Uterus (tissue), 4 donors: ENCODE data around the gene ZSCAN1. TPM values are rescaled to one million over a fixed set of nuclear protein-coding genes. Genes with fewer than 3 reads are reported as not detected.

Source experiments
- DNase-seq, 2 donors: peaks; one replicate each; pipeline ENCODE4 v3.0.0-alpha.2; 2019 to 2020
- H3K27ac ChIP-seq, 2 donors: fragments of 200-600 bp; sonication (generic); 1 replicate in 1 of 2; 2 replicates in 1 of 2; pipeline ENCODE4 v1.5.1; 2016 to 2018
- H3K27me3 ChIP-seq, 2 donors: fragments of 200-600 bp; sonication (generic); one replicate each; pipeline ENCODE4 v1.5.1; 2018 to 2019; ENCODE audit warnings: control low read depth in 1 of 2
- H3K36me3 ChIP-seq, 2 donors: fragments of 200-600 bp; sonication (generic); one replicate each; pipeline ENCODE4 v1.5.1; 2019; ENCODE audit warnings: control low read depth in 1 of 2
- H3K4me1 ChIP-seq, 2 donors: fragments of 200-600 bp; sonication (generic); one replicate each; pipeline ENCODE4 v1.5.1; 2018 to 2019; ENCODE audit warnings: control low read depth in 1 of 2
- H3K4me3 ChIP-seq, 2 donors: fragments of 200-600 bp; sonication (generic); 1 replicate in 1 of 2; 2 replicates in 1 of 2; pipeline ENCODE4 v1.5.1; 2018 to 2019; ENCODE audit warnings: mild to moderate bottlenecking in 1 of 2
- H3K9me3 ChIP-seq, 2 donors: fragments of 200-600 bp; sonication (generic); one replicate each; pipeline ENCODE4 v1.5.1; 2019; ENCODE audit warnings: control low read depth in 1 of 2
- POLR2A ChIP-seq, 2 donors: fragments of 450-650 bp; IDR thresholded peaks; one replicate each; pipeline ENCODE4 v1.6.1; 2016; ENCODE audit warnings: antibody characterized with exemption in 2 of 2, mild to moderate bottlenecking in 1 of 2, moderate library complexity in 1 of 2
- intact Hi-C: fragments of 100-400 bp; cut with DNase I; formaldehyde crosslinking; loops from one replicate; pipeline ENCODE4 v1.15.1; 2023; ENCODE audit warnings: low total_unique reads
- total RNA-seq, 4 donors: library from RNA; depleted of rRNA in 3 of 4; stranded (reverse); fragments of >200 nt in 3 of 4; gene quantifications; one replicate each; pipeline versions ENCODE4 v1.1.0 to v1.2.4, GENCODE V29; 2014 to 2023
- TF ChIP-seq, protein P1 (sequence below), 4 experiments: fragments of 200-600 bp in 2 of 4; fragments of 450-650 bp in 2 of 4; sonication (generic) in 2 of 4; IDR thresholded peaks; one replicate each; pipeline ENCODE4 v1.5.1; 2016 to 2019; ENCODE audit warnings: antibody characterized with exemption in 4 of 4, mild to moderate bottlenecking in 2 of 4, moderate library complexity in 1 of 4
- donor health status: DM: yes; HTN: yes; CAD: no.

ZSCAN1 gene
- total RNA-seq, 4 donors from 2014 or later, result not detected

DNA sequence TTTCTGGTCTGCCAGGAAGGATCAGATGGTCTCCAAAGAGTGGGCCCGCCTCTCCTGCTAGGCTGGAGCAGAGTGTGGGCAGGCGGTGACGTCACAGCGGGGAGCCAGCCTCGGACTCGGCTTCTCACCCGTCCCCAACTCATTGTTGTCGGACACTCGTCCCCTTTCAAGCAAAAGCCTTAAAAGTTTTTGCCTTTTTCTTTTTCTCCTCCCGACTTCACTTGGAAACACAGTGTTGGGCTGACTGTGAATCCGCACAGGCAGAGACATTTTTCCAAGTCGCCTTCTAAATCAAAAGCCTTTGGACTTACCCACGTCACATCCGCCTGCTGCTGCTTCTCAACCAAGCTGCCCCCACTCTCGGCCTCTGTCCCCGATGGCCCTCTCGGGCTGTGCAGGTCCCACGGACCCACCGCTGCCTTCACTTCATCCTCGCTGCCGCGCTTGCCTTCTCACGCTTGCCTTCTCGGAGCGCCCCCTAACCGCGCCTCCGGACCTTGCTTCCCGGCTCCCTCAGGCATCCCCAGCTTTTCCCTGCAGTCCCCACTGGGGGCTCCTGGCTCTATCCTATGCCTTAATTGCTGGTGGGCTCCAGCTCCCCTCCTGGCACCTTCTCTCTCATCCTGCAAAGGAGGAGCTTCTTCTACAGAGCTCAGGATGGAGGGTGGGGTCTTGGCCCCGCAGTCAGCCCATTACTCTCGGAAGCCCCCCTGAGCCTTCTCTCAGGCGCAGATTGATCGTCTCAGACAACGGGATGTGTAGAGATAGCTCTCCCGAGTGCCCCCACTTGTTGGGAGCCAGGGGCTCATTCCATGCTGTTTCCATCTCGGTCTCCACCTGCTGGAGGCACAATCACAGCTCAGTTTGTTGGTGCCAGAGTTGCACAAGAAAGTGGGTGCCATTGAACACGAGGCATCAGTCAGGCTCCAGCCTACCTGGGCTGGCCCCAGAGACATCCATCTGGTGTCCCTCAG lies 21.4 kb downstream of the ZSCAN1 start:
- Histone ChIP-seq H3K4me1 (no peaks in the 10 kb centered on the region), H3K27ac (peak overlapping the region; percentile 36 to 59), H3K27me3 (no peaks in the 10 kb centered on the region), H3K4me3 (peak overlapping the region; percentile 26 to 35), H3K36me3 (no peaks in the 10 kb centered on the region), H3K9me3 (no peaks in the 10 kb centered on the region)
- intact Hi-C loops, result no loop called here
- TF ChIP-seq POLR2A (IDR thresholded peaks at IDR 0.05), result no peak
- TF ChIP-seq, protein P1, sequence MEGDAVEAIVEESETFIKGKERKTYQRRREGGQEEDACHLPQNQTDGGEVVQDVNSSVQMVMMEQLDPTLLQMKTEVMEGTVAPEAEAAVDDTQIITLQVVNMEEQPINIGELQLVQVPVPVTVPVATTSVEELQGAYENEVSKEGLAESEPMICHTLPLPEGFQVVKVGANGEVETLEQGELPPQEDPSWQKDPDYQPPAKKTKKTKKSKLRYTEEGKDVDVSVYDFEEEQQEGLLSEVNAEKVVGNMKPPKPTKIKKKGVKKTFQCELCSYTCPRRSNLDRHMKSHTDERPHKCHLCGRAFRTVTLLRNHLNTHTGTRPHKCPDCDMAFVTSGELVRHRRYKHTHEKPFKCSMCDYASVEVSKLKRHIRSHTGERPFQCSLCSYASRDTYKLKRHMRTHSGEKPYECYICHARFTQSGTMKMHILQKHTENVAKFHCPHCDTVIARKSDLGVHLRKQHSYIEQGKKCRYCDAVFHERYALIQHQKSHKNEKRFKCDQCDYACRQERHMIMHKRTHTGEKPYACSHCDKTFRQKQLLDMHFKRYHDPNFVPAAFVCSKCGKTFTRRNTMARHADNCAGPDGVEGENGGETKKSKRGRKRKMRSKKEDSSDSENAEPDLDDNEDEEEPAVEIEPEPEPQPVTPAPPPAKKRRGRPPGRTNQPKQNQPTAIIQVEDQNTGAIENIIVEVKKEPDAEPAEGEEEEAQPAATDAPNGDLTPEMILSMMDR (IDR thresholded peaks at IDR 0.05), result peak in 1 of 4 experiments; percentile 5
- peak; percentile 31 to 34 for DNase-seq

DNA sequence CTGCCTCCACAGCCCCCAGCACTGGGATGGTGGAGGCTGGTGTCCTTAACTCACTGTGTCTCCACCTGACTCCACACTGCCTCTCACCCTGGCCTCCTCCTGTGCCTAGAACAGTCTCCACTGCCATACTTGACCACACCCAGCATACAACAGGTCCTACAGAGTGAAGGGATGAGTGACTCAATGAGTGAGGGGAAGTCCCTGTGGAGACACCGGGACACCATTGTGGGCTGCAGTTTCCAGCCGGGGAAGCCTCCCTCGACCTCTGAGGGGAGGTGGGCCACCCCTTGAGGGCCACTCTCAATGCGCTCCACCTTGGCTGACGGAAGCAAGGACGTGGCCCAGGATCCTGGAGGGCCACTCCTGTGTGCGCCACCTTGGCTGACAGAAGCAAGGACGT lies 22.4 kb downstream of the ZSCAN1 start:
- Histone ChIP-seq H3K27ac (no peak overlapping the region), H3K4me3 (no peak overlapping the region), H3K27me3 (no peaks in the 10 kb centered on the region), H3K9me3 (no peaks in the 10 kb centered on the region), H3K36me3 (no peaks in the 10 kb centered on the region), H3K4me1 (no peaks in the 10 kb centered on the region)
- intact Hi-C loops, result no loop called here
- DNase-seq, result no peak
- TF ChIP-seq POLR2A (IDR thresholded peaks at IDR 0.05), result no peak
- TF ChIP-seq, protein P1 (IDR thresholded peaks at IDR 0.05), result no peak

DNA sequence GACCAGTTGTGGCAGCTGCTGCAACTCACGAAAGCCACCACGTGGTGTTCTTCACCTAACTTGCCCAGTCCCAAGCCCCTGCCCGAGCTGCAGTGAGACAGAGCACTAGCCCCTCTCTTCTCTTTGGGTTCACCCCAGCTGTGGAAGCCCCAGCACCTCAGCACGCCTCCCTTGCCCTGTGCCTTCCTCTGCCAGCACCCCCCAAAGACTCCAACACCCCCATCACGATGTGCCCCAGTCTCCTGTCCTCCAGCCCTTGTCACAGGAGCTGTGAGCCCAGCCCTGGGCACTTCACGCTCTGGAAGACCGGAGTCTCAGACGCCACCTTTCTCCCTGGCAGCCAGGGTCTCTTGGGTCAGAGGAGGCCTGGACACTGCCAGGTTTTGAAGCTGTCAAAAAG lies 23.0 kb downstream of the ZSCAN1 start:
- Histone ChIP-seq H3K4me3 (no peak overlapping the region), H3K27ac (no peak overlapping the region), H3K4me1 (no peaks in the 10 kb centered on the region), H3K9me3 (no peaks in the 10 kb centered on the region), H3K36me3 (no peaks in the 10 kb centered on the region), H3K27me3 (no peaks in the 10 kb centered on the region)
- intact Hi-C loops, result no loop called here
- DNase-seq, result no peak
- TF ChIP-seq, protein P1 (IDR thresholded peaks at IDR 0.05), result no peak
- no peak for TF ChIP-seq POLR2A (IDR thresholded peaks at IDR 0.05)

DNA sequence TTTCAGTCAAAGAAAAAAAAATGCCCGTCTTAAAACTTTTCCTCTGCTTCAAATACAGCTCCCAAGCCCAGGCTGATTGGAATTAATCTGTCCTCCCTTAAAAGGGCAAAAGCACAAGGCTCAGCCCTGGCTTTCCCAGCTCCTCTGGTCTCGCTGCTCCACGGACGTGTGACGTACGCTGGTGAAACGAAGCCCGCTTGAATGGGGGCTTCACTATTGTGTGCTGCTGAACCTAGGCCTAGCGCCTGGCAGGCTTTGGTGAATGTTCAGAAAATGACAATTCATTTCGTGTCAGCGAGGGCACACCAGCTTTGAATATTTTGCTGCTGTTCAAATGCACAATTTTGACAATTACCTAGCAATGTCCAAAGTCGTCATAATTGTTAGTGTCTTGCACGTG lies 24.6 kb downstream of the ZSCAN1 start:
- intact Hi-C loops, result no loop called here
- Histone ChIP-seq H3K4me3 (peak overlapping the region in 1 of 2 donors; percentile 78), H3K27me3 (no peaks in the 10 kb centered on the region), H3K4me1 (no peaks in the 10 kb centered on the region), H3K36me3 (no peaks in the 10 kb centered on the region), H3K27ac (peak overlapping the region; percentile 85 to 97), H3K9me3 (no peaks in the 10 kb centered on the region)
- TF ChIP-seq POLR2A (IDR thresholded peaks at IDR 0.05), result no peak
- TF ChIP-seq, protein P1 (IDR thresholded peaks at IDR 0.05), result no peak
- no peak for DNase-seq

DNA sequence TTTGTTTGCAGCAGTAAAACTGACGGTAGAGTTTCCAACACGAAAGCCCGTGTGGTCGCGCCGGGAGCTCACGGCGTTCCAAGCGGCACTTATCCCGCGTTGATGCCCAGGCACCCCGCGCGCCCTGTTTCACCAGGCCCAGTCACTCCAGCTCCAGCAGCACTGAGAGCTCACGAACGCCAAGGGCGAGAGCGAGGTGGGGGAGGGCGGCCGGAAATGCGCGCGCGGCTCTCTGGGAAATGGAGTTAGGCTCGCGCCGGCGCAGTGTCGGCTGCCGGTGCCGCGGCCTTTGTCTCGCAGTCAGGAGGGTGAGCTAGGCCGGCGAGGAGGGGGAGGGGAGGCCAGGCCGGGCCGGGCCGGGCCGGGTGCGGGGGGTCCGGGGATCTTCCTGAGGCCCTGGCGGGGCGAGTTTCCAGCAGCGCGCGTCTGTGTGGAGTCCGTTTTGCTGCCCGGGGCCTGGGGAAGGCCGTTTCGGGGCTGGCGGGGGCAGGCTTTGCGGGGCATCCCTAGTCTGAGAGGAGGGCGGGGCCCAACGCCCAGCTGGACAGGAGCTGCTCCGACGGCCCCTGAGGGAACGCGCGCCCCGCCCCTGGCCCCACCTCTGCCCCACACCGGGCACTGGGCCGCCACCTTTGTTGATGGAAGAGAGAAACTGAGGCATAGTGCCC lies 25.3 kb downstream of the ZSCAN1 start, which contains the start of gene ZNF135:
ZNF135 (plus strand) TSS at position 280 of the 668 bp plus-strand sequence. CDS start 721 bp downstream, outside the sequence.
- Histone ChIP-seq H3K27me3 (no peaks in the 10 kb centered on the region), H3K9me3 (no peaks in the 10 kb centered on the region), H3K36me3 (no peaks in the 10 kb centered on the region), H3K4me1 (no peaks in the 10 kb centered on the region), H3K4me3 (peak within 1 kb of the TSS; percentile 55 to 78), H3K27ac (peak within 1 kb of the TSS; percentile 85 to 97)
- peak; percentile 89 to 91 for DNase-seq
- intact Hi-C loops, result no loop called here
- peak in 1 of 2 donors; percentile 42 for TF ChIP-seq POLR2A (IDR thresholded peaks at IDR 0.05)
- TF ChIP-seq, protein P1 (IDR thresholded peaks at IDR 0.05), result peak in 2 of 4 experiments; percentile 8 to 11
